SK-MEL-5 (cell line): Measurements from ENCODE around the gene MEF2A. TPM values are rescaled to one million over a fixed set of nuclear protein-coding genes. Genes with fewer than 3 reads are reported as not detected.
"Not testable (repeated sequence)": the region's sequence is repeated elsewhere in the genome, so short reads cannot be mapped to it uniquely, and the experiment has no call there.

Source experiments
- DNase-seq: peaks from one replicate; pipeline ENCODE4 v3.0.0-alpha.2; 2016; ENCODE audit warnings: low read depth, low spot score
- in situ Hi-C: cut with HindIII; loops from 2 replicates; pipeline ENCODE4 v1.10.0; 2016; ENCODE audit warnings: low sequenced_read_pairs, high pct_unique_total_duplicates, low pct_unique_long_range_greater_than_20kb
- total RNA-seq: library from RNA; depleted of rRNA; stranded (reverse); fragments of >200 nt; shearing (Covaris generic); gene quantifications from 2 replicates; pipeline ENCODE4 v1.2.3, GENCODE V29; 2014

Gene MEF2A
- total RNA-seq, 1 experiment from 2014 or later = 29.9 TPM

DNA sequence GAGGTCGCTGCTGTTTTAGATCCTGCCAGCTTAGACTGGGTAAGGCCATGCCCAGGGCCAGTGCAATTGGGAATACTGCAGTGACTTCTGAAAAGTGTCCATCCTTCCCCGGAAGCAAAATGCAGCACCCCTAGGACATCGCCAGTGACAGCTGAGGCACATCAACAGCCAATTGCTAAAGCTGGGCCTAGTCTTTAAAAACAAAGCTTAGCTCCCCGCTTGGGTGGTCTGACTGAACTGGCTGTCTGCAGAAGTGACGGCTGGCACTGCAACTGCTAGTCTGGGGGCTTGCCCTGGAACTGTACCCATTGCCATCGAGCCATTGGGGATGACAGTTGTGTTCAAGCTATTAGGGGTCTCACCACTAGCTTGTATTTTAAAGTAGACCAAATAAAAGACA lies 163.1 kb downstream of the MEF2A start:
- DNase-seq = no peak
- in situ Hi-C loops = no loop called here

DNA sequence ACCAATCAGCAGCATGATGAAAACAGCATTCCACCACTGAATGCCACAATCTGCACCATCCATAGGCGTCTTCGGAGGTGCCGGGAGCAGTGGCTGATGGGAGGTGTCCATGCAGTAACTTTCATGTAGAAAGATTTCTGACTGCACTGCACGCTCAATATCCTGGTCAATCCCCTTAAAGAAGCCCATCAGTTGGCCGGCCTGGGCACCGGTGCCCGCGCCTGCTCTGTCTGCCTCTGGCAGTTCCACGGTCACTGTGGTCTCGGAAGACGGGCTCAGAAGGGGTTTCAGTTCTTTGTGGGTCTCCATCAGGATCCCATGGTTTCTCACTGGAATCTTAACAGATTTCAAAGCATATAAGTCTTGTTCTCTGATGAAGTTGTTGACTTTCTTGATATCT lies 163.5 kb downstream of the MEF2A start:
- in situ Hi-C loops = no loop called here
- no peak for DNase-seq

DNA sequence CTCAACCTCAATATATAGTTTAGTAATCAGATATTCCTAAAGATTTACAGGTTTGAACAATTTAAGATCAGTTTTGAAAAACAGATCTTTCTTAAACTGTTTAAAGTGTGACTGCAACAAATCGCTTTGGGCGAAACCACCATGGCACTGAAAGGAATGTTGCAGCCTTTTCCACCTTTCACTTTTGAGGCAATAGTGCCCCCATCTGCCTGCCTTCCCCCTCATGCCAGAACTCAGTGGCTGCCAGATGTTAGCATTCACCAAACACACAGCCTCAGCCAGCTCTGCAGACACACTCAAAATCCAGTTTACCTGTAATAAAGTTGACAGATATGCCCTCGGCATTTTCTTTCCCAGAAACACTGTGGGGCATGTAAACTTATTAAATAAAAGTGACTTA lies 164.1 kb downstream of the MEF2A start:
- in situ Hi-C loops = no loop called here
- peak; percentile 55 for DNase-seq

DNA sequence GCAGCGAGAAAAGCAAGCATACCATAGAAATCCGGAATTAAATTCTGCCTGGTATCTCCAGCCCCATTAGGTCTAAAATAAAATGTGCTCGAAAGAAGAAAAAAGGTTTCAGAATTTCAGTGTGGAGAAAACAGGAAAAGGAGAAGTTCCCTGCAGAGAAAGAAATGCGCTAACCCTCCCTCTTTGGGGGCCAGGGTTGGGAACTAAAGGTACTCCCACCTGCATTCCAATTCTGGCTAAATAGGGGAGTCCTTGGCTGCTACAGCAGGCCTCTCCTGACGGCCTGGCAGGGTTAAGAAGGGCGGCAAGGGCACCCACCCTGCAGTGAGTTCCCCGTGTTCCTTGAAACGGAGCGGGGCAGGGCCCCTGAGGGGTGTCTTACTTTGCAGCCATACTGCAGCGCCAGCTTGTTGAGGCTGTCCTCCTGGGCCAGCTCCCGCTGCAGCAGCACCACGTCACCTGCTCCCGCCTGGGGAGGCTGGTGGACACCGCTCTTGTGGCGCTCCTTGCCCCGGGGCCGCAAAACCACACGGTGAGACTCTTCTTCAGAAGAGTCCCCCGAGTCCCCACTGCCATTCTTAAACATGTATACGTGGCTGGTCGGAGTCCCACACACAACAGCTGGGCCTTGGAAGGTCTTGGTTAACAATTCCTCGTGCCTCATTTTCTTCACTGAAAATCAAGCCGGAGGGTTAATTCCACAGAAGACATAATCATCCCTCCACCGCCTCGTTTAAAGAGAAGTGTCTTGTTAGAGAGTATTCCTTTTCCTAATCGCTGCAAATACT lies 165.7 kb downstream of the MEF2A start:
- in situ Hi-C loops = no loop called here

DNA sequence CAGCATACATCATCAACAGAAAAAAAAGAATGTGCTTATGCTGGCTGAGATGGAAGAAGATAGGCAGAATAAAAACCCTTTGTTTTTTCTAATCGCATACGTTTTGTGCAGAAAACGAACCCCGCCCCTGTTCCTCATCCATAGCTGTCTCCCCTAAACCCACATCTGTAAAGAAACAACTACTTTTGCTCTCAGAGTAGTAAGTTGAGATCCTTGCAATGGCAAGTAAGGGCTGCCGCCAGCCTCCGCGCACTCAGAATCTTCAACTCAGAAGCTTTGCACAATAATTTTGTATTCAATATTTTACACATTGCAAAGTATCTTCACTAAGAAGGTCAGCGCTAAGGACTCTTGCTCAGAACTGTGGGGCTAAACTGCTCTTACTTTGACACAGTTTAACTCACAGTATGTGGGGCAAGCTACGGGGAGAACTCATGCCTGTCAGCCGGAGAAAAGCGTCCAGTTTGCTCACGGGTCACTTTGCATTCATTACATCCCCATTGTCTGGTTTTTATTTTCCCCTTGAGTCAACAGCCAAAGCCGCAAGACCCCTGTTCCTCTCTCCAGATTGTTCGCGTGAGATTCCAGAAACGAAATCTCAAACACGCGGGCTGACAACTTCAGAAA lies 166.5 kb downstream of the MEF2A start:
- in situ Hi-C loops = no loop called here
- DNase-seq = no peak

More for the DNA sequence above, 165.7 kb downstream of the MEF2A start:
- no peak for DNase-seq

DNA sequence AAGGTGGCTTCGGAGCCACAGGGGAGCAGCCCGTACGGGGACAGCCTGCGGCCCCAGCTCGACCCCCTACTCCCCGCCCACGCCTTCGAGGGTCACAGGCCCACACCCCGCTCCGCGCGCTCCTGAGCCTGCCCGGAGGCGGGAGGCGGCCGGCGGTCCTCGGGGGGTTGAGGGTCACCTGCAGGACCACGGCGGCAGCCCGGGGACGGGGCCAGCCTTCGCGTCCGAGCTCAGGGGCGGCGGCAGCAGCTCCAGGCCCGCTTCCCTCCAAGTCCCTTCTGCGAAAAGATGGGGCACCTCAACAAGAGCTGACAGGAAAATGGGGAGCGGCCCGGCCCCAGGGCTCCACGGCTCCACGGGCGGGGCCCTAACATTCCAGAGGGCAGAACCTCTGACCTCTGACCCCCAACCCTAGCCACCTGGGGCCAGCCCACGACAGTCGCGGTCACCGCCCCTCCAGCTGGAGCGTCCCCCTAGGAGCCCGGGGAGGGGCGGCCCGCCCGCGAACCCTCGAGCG lies 167.0 kb downstream of the MEF2A start:
- in situ Hi-C loops = no loop called here
- no peak for DNase-seq

DNA sequence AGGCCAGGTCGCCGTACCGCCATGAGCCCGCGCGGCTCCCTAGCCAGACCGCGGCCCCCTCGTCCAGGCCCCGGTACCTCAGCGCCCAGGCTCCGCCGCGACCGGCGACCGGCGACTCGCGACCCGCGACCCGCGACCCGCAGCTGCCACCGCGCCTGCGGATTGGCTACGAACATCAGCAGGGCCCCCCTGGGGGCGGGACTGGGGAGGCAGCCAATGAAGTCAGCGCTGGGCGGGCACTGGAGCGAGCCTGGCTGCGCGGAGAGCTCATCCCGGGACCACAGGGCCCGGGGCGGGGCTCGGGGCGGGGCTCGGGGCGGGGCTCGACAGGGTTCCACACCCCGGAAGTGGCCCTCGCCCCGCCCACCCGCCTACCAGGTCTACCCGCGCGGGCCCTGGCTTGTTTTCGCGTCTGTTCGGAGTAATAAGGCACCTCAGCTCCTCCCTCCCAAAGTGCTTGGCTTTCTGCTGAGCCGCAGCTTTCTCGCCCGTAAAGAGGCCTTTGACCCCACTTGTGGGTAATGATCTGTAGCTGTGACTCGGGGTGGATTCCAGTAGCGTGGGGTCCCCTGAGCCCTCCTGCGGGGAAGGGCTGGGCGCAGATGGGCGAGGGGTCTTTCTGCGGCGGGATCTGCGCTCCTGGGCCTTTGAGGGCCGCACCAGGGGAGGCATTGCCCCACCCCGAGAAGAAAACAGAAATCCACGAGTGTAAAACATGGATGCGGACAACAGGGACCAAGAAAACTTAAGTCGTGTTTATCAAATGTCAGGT lies 167.7 kb downstream of the MEF2A start, which contains the start of gene LYSMD4:
Gene LYSMD4 (minus strand): TSS at position 170 of the 772 bp plus-strand sequence. CDS start 1,438 bp downstream, outside the sequence.
- DNase-seq = peak; percentile 92
- in situ Hi-C loops = no loop called here

DNA sequence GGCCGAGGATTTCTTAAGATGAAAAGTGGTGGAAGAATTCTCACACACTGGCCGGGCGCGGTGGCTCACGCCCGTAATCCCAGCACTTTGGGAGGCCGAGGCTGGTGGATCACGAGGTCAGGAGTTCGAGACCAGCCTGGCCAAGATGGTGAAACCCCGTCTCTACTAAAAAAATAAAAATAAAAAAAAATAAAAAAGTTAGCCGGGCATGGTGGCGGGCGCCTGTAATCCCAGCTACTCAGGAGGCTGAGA lies 168.2 kb downstream of the MEF2A start:
- DNase-seq, in situ Hi-C loops: not testable (repeated sequence)

DNA sequence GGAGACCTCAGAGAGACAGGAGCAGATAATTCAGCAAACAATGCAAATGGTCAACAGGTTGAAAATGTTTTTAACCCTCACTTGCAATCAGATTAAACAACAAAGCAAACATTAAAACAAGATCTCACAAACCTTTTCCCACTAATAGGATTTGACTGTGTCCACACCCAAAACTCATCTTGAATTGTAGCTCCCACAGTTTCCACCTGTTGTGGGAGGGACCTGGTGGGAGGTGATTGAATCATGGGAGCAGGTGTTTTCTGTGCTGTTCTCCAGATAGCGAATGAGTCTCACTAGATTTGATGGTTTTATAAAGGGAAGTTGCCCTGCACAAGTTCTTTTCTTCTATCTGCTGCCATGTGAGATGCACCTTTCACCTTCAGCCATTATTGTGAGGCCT lies 168.8 kb downstream of the MEF2A start:
- in situ Hi-C loops = no loop called here
- no peak for DNase-seq

DNA sequence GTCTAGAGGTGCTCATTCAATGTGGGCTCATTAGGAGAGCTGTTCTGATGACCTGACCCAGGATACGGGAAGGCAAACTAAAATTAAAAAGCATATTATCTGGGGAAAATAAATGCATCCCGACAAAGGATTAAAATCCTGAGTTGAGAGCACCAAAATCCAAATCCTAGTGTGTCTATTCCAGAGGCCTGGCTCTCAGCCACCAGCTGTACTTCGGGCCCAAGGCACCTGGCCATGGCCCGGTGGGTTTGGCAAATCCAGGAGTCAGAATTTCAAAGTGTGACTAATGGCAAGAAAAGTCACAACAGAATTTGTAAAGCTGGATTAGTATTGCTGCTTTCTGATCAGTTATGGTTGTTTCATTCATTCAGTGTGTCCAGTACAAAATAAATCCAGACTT lies 170.1 kb downstream of the MEF2A start:
- in situ Hi-C loops = no loop called here
- DNase-seq = no peak

DNA sequence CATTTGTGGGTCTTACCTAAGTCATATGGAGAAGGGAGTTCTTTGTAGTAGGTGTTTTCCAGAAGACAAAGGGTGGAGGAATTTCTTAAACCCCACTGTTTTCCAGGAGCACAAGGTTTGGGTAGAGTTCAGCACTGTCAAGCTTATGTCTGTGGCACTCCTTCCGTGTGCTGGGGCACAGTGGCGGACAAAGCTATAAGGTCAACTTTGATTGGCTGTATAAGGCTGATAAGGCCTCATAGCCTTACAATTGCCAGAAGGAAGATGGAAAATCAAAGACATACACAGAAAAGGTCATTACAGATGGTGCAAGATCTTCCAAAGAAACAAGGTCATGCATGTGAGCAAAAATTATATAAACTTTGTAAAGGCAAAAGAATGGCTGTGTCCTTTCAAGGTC lies 170.9 kb downstream of the MEF2A start:
- DNase-seq = no peak
- in situ Hi-C loops = no loop called here

DNA sequence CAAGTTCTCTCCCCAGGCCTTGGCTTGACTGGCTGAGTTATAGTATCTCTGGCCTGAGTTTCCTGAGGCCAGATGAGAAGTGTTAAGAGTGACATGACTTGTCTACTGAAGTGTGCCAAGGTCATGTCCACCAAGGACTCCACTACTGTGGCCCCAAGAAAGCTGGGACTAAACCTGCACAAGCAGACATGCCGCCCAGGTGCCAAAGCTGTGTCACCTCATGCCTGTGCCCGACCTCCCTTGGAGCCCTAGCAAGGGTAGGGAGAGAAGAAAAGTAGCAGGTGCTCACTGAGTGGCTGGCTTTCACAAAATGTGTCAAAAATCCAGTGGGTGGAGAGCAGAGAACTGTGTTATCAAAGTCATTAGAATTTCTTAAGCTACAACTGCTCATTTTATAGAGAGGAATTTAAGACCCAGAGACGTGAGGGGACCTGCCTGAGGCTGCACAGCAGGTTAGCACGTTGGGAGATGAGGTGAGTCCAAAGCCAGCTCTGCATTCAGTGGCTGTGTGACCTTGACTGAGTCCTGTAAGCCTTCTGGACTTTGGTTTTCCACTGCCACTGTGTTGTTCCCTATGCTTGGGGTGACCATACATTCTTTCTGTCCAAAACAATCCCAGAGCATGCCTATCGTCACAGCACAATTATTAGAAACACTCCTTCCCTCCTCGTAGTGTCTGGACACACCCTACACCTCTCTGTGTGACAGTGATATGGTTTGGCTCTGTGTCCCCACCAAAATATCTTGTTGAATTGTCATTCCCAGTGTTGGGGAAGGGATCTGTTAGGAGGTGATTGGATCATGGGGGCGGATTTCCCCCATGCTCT lies 172.4 kb downstream of the MEF2A start:
- DNase-seq = no peak
- in situ Hi-C loops = no loop called here

DNA sequence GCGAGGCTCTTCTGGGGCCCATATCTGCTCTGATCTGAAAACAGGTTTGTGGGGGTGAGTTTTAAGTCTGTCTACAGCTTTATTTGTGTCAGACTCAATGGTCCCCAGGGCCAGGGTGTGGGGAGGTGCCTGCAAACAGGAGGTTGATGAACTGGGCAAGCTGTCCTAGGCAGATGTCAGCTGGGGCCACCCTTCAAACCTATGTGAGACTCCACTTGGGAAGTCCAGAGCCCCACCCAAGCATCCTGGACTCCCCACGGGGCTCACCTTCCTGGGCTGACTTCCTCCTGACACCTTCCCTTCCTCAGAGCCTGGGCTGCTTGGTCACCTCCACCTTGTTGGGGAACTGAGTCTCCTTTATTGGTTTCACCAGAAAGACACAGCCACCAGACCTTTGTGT lies 176.1 kb downstream of the MEF2A start:
- in situ Hi-C loops = no loop called here
- DNase-seq = no peak

DNA sequence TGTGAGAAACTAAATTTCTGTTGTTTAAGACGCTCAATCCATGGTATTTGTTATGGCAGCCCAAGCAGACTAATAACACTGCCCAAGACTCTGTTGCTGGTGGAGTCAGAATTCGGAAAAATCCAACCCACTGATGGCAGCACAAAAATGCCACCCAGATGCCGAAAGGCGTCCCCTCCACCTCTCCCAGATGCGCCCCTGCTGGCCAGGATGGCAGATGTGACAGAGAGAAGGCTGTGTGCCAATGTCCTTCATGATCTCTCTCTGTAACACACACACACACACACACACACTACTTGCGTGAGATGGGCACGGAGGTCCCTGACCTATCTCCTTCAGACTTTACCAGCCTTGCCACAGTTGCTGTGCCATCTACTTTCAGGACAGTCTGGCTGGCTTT lies 178.4 kb downstream of the MEF2A start:
- in situ Hi-C loops = no loop called here

DNA sequence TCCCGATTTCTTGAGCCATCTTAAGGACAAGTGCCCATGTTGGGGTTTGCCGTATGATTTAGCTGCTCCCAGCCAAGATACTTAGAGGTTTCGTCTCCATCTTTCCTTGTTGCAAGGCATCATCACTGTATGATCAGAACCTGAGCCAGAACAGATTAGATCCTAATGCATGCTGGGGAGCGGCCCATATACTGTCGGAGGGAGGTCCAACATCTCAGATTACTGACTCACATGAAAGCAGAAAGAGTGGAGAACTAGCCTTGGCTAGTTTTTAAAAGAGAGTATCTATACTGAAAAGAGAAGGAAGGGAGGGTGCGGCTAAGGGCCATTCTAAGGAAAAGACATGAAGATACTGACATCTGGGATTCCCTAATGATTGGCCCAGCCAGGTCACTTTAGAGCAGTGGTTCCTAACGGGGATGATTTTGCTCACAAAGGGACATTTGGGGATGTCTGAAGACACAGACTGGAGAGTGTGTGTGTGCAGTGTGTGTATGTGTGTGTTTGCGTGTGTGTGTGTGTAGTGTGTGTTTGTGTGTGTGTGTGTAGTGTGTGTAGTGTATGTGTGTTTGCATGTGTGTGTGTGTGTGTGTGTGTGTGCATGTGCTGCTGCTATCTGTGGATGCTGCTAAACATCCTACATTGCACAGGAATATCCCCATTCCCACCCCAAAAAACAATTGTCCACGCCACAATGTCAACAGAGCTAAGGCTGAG lies 179.7 kb downstream of the MEF2A start:
- DNase-seq = no peak
- in situ Hi-C loops = no loop called here

More for the DNA sequence above, 178.4 kb downstream of the MEF2A start:
- no peak for DNase-seq

DNA sequence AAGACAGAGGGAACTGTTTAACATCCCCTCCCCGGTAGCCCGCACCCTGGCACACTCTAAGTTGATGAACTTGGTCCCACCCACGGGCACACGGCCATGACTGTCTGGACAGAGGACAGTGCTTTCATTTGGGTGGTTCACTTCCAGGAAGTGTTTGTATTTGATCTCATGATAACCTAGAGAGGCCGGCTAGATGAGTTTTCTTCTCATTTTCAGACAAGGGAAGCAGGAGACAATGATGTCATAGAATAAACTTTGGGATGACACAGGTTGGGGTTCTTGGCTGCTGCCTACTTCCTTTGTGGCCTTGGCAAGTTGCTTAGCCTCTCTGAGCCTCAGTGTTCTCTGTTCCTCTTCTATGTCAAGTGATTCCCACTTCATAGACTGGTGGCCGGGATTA lies 183.6 kb downstream of the MEF2A start:
- no peak for DNase-seq
- in situ Hi-C loops = no loop called here

DNA sequence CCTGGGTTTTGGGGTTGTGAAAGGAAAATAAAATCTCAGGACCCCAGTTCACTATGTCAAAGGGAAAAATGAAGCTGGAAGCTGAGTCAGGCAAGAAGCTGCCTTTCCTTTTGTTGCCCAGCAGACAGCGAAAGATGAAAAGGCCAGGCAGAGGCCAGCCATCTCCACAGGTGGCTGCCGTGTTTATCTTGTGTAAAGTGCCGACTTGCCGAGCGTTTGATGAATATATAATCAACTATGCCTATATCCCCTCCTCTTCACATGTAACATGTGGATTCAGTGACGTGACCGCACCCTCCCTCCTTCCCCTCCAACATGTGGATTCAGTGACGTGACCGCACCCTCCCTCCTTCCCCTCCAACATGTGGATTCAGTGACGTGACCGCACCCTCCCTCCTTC lies 184.5 kb downstream of the MEF2A start:
- in situ Hi-C loops, DNase-seq: not testable (repeated sequence)
